ENCODE measurements around the gene MLLT10.

GRCh38 chr10:21547246-21547645 lies 13.2 kb downstream of the MLLT10 start:
- TF ChIP-seq FOS (IDR thresholded peaks at IDR 0.05; ENCODE audit: borderline replicate concordance, insufficient read depth, low read length), result no peak
- TF ChIP-seq CTCF (IDR thresholded peaks at IDR 0.05; ENCODE audit: extremely low read depth in 1 of 2, insufficient read depth in 1 of 2, low read depth in 1 of 2, low read length in 2 of 2), result no peak
- no peak for TF ChIP-seq EZH2 (IDR thresholded peaks at IDR 0.05; ENCODE audit: borderline replicate concordance, low read depth, low read length, severe bottlenecking)

Data from endothelial cell of umbilical vein (primary cell).